Adipocyte (in vitro differentiated cells): ENCODE measurements around the gene PDE4D.
"Not testable (repeated sequence)": the region's sequence is repeated elsewhere in the genome, so short reads cannot be mapped to it uniquely, and the experiment has no call there.

ENCODE experiments used
- DNase-seq: peaks from one replicate; pipeline ENCODE4 v3.0.0-alpha.2; 2015; ENCODE audit warnings: low read depth
- H3K27me3 ChIP-seq: replicated peaks from 2 replicates; pipeline ENCODE4 v1.7.0; 2013; ENCODE audit warnings: mild to moderate bottlenecking, low read length, moderate library complexity; ENCODE audit not compliant: control insufficient read depth, insufficient read depth
- H3K36me3 ChIP-seq: 2 replicates; pipeline ENCODE4 v1.7.0; 2013; ENCODE audit warnings: low read length, mild to moderate bottlenecking, moderate library complexity; ENCODE audit not compliant: control insufficient read depth, insufficient read depth, severe bottlenecking
- H3K4me1 ChIP-seq: 2 replicates; pipeline ENCODE4 v1.7.0; 2013; ENCODE audit warnings: mild to moderate bottlenecking, low read length, moderate library complexity; ENCODE audit not compliant: control insufficient read depth, insufficient read depth
- H3K4me3 ChIP-seq: 2 replicates; pipeline ENCODE4 v1.7.0; 2013; ENCODE audit warnings: mild to moderate bottlenecking, low read length, moderate library complexity
- H3K9ac ChIP-seq: 2 replicates; pipeline ENCODE4 v1.7.0; 2013; ENCODE audit warnings: mild to moderate bottlenecking, low read length, moderate library complexity
- H3K9me3 ChIP-seq: 2 replicates; pipeline ENCODE4 v1.7.0; 2013; ENCODE audit warnings: mild to moderate bottlenecking, low read length, moderate library complexity; ENCODE audit not compliant: control insufficient read depth

Gene PDE4D

DNA sequence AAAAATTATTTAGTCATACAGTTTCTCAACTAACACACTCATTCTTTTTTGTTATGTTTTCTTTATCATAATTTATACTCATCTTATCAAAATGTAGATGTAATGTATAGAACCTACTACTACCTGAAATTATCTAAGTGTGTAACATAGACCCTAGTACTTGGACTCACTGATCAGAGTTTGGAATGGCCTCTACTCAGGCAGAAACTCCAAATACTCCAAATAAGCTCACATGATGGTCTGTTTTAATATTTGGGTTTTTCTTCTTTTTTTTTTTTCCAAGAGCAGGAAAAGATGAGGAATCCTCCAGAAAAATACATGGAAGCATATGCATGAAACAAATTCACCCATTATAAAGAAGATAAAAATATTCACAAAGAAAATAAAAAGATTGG lies 126.3 kb downstream of the PDE4D start:
- Histone ChIP-seq H3K9me3 (no peaks in the 10 kb centered on the region), H3K36me3 (no peaks in the 10 kb centered on the region), H3K4me3 (no peak overlapping the region), H3K9ac (no peak overlapping the region), H3K4me1 (peaks cover 11% of the 10 kb centered on the region), H3K27me3 (peaks cover 21% of the 10 kb centered on the region)
- no peak for DNase-seq

GRCh38 chr5:59766427-59767210 lies 126.9 kb downstream of the PDE4D start:
- Histone ChIP-seq H3K9me3 (no peaks in the 10 kb centered on the region), H3K36me3 (no peaks in the 10 kb centered on the region), H3K9ac (no peak overlapping the region), H3K4me3 (no peak overlapping the region), H3K27me3 (peaks cover 21% of the 10 kb centered on the region), H3K4me1 (peaks cover 11% of the 10 kb centered on the region)
- no peak for DNase-seq

DNA sequence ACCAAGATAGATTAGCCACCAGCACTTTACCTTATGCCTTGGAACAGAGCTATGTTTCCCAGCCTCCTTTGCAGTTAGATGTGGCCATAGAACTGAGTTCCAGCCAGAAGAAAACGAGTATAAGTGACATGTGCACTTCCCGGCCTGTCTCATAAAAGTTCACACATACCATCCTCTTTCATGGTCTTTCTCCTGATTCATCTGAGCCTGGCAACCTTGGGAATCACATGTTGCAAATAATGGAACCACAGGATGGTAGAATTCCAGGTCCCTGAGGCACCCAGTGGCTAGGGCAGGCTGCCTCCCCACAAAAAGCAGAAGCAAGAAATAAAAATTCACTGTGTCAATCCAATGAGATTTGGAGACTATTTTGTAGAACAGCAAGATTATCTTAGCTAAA lies 128.1 kb downstream of the PDE4D start:
- no peak for DNase-seq
- H3K27me3 ChIP-seq = peaks cover 21% of the 10 kb centered on the region
- no peak overlapping the region for H3K4me3 ChIP-seq

GRCh38 chr5:59764361-59764760 lies 129.2 kb downstream of the PDE4D start:
- Histone ChIP-seq H3K9me3 (no peaks in the 10 kb centered on the region), H3K36me3 (no peaks in the 10 kb centered on the region), H3K27me3 (peaks cover 21% of the 10 kb centered on the region), H3K4me3 (no peak overlapping the region), H3K9ac (no peak overlapping the region), H3K4me1 (peaks cover 11% of the 10 kb centered on the region)
- no peak for DNase-seq

More for the DNA sequence above, 128.1 kb downstream of the PDE4D start:
- H3K9me3 ChIP-seq = no peaks in the 10 kb centered on the region
- H3K36me3 ChIP-seq = no peaks in the 10 kb centered on the region
- peaks cover 11% of the 10 kb centered on the region for H3K4me1 ChIP-seq
- no peak overlapping the region for H3K9ac ChIP-seq

GRCh38 chr5:59763541-59763940 lies 130.0 kb downstream of the PDE4D start:
- H3K9me3 ChIP-seq = no peaks in the 10 kb centered on the region
- no peak overlapping the region for H3K4me3 ChIP-seq
- peaks cover 21% of the 10 kb centered on the region for H3K27me3 ChIP-seq
- H3K9ac ChIP-seq = no peak overlapping the region
- peaks cover 6% of the 10 kb centered on the region for H3K4me1 ChIP-seq
- no peak for DNase-seq
- H3K36me3 ChIP-seq = no peaks in the 10 kb centered on the region

- H3K4me3 ChIP-seq, H3K4me1 ChIP-seq, H3K9me3 ChIP-seq, DNase-seq, H3K36me3 ChIP-seq, H3K9ac ChIP-seq: not testable (repeated sequence)
- peaks cover 11% of the 10 kb centered on the region for H3K27me3 ChIP-seq
Observed at GRCh38 chr5:59762232-59762631, 131.3 kb downstream of the PDE4D start.

GRCh38 chr5:59760785-59761348 lies 132.7 kb downstream of the PDE4D start:
- Histone ChIP-seq H3K4me1 (no peaks in the 10 kb centered on the region), H3K9me3 (no peaks in the 10 kb centered on the region), H3K36me3 (no peaks in the 10 kb centered on the region), H3K4me3 (no peak overlapping the region), H3K27me3 (no peaks in the 10 kb centered on the region), H3K9ac (no peak overlapping the region)
- peak; percentile 25 for DNase-seq

DNA sequence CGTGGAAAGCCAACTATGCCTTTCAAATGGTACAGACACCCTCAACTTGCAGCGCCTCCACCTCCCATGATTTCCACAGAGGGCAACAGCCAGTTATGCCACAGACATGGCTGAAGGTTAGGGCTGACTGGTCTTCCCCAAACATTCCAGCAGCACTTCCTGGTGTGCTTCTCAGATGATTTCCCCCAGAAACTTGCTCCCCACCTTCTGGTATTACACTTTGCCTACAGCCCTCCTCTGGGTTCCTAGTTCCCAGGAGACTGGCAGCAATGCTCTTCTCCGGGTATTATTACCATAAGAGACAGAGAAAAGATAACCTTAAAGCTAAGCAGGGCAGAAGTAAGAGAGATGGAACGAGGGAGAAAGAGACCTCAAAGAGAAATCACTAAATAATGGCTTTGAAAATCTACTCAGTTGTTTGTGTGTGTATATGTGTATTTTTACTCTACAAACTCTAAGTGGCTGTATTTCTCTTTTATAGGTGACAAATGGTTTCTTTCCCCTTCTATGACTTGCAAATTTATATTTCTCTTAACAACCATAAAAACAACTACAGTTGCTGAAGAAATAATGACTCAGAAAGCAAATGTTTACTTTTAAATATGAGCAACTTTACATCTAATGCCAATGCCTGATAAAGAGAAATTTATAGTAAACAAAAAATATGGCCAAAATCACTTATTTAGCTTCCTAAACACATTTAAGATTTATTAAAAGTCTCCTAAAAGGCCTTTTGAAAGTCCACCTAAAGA lies 133.8 kb downstream of the PDE4D start:
- Histone ChIP-seq H3K9ac (no peak overlapping the region), H3K4me3 (no peak overlapping the region), H3K4me1 (no peaks in the 10 kb centered on the region), H3K27me3 (no peaks in the 10 kb centered on the region), H3K36me3 (no peaks in the 10 kb centered on the region), H3K9me3 (no peaks in the 10 kb centered on the region)
- no peak for DNase-seq

DNA sequence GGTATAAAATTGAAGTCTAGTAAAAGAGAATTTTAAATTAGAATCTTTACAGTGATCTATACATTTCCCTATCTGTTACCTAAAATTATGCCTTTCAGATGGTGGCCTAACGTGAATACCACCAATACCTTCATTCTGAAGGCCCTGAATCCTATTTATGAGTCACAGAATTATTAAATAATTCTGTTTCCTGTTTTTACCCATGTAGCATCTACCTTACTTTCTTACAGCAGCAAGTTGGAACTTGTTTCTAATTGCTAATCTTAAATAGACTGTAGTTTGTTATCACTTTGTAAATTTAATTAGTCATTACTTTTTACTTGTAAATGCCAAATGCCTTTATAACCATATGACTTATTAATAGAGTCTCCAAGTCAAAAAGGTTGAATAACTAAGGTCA lies 135.0 kb downstream of the PDE4D start:
- H3K4me1 ChIP-seq = no peaks in the 10 kb centered on the region
- no peak for DNase-seq
- H3K36me3 ChIP-seq = no peaks in the 10 kb centered on the region
- no peaks in the 10 kb centered on the region for H3K27me3 ChIP-seq
- no peak overlapping the region for H3K9ac ChIP-seq
- no peak overlapping the region for H3K4me3 ChIP-seq
- H3K9me3 ChIP-seq = no peaks in the 10 kb centered on the region

DNA sequence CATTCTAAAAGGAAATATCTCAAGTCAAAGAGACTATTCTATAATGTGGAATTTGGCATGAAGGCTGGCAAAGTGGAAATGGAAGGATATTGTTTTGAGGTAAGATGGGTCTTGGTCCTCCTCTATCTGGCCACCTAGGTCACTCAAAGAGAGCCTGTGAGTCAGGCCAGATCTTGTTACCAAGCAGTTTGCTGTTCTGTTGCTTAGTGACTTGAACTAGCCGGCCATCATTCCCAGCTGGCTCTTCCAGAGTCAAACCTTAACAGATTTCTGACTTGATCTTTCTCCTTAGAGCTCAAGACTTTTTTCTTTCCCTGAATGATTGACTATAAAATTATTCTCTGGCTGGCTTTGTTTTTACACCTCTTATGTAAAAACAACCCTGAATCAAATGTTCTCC lies 136.1 kb downstream of the PDE4D start:
- no peaks in the 10 kb centered on the region for H3K9me3 ChIP-seq
- DNase-seq = no peak
- no peak overlapping the region for H3K4me3 ChIP-seq
- H3K9ac ChIP-seq = no peak overlapping the region
- H3K27me3 ChIP-seq = no peaks in the 10 kb centered on the region
- H3K4me1 ChIP-seq = no peaks in the 10 kb centered on the region
- H3K36me3 ChIP-seq = no peaks in the 10 kb centered on the region

DNA sequence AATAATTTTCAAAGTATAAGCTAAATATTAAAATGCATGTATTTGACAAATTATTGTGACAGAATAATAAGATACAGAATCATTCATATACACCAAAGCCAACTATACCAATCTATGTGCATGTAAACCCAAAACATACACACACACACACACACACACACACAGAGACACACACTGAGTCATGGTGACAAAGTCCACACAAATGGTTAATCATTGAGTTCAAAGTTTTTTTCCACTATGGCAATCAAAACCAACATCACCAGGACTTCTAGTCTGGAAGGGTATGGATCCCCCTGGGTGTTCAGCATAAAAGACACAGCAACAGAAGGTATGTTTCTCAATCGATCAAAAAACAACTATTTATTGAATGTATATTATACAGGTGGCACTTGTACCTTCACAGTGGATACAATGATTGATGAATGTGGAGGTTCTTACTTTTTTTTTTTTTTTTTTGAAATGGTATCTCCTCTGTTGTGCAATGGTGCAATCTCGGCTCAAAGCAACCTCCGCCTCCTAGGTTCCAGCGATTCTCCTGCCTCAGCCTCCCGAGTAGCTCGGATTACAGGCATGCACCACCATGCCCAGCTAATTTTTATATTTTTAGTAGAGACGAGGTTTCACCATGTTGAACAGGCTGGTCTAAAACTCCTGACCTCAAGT lies 137.0 kb downstream of the PDE4D start:
- no peak overlapping the region for H3K4me3 ChIP-seq
- H3K36me3 ChIP-seq = no peaks in the 10 kb centered on the region
- H3K27me3 ChIP-seq = no peaks in the 10 kb centered on the region
- no peak overlapping the region for H3K9ac ChIP-seq
- no peaks in the 10 kb centered on the region for H3K4me1 ChIP-seq
- no peaks in the 10 kb centered on the region for H3K9me3 ChIP-seq
- DNase-seq = no peak
